Neuronal stem cell (in vitro differentiated cells): ENCODE measurements around the gene ZNF337.
"Not testable (repeated sequence)": the region's sequence is repeated elsewhere in the genome, so short reads cannot be mapped to it uniquely, and the experiment has no call there.

Source experiments
- DNase-seq: peaks from one replicate; pipeline ENCODE4 v3.0.0-alpha.2; 2013; ENCODE audit warnings: low spot score
- H2AFZ ChIP-seq: one replicate; pipeline ENCODE4 v1.6.1; 2013; ENCODE audit warnings: mild to moderate bottlenecking, low read length, inconsistent platforms
- H2AK5ac ChIP-seq: 2 replicates; pipeline ENCODE4 v1.6.1; 2013; ENCODE audit warnings: low read depth, mild to moderate bottlenecking, inconsistent platforms, low read length, moderate library complexity, mixed read lengths
- H2BK120ac ChIP-seq: 2 replicates; pipeline ENCODE4 v1.6.1; 2013; ENCODE audit warnings: low read depth, mild to moderate bottlenecking, inconsistent platforms, low read length, moderate library complexity, mixed read lengths
- H2BK12ac ChIP-seq: one replicate; pipeline ENCODE4 v1.6.1; 2013; ENCODE audit warnings: low read length, inconsistent platforms
- H2BK15ac ChIP-seq: 2 replicates; pipeline ENCODE4 v1.6.1; 2013; ENCODE audit warnings: mild to moderate bottlenecking, low read length, inconsistent platforms, mixed read lengths
- H2BK5ac ChIP-seq: one replicate; pipeline ENCODE4 v1.6.1; 2013; ENCODE audit warnings: inconsistent platforms, mild to moderate bottlenecking, low read length, moderate library complexity
- H3K14ac ChIP-seq: one replicate; pipeline ENCODE4 v1.6.1; 2013; ENCODE audit warnings: low read length, inconsistent platforms
- H3K18ac ChIP-seq: 2 replicates; pipeline ENCODE4 v1.6.1; 2013; ENCODE audit warnings: low read length, inconsistent platforms
- H3K23ac ChIP-seq: 2 replicates; pipeline ENCODE4 v1.6.1; 2013; ENCODE audit warnings: low read depth, mild to moderate bottlenecking, mixed read lengths, low read length, inconsistent platforms; ENCODE audit not compliant: poor library complexity
- H3K27ac ChIP-seq: replicated peaks from 3 replicates; pipeline ENCODE4 v1.5.1; 2013; ENCODE audit warnings: low read length, inconsistent platforms
- H3K27me3 ChIP-seq, 3 experiments: 2 replicates each; pipeline ENCODE4 v1.6.1; 2013; ENCODE audit warnings: low read length in 3 of 3, mild to moderate bottlenecking in 2 of 3, inconsistent platforms in 1 of 3, low read depth in 1 of 3, mixed read lengths in 1 of 3, moderate library complexity in 1 of 3; ENCODE audit not compliant: control insufficient read depth in 3 of 3, insufficient read depth in 3 of 3
- H3K36me3 ChIP-seq, 2 donors: replicated peaks in 1 of 2; 2 replicates each; pipeline ENCODE4 v1.6.1; 2013; ENCODE audit warnings: low read length in 2 of 2; ENCODE audit not compliant: control insufficient read depth in 2 of 2, insufficient read depth in 2 of 2
- H3K4ac ChIP-seq: 2 replicates; pipeline ENCODE4 v1.6.1; 2013; ENCODE audit warnings: inconsistent platforms, mild to moderate bottlenecking, low read length, moderate library complexity
- H3K4me1 ChIP-seq, 2 donors: 1 replicate in 1 of 2; 2 replicates in 1 of 2; pipeline ENCODE4 v1.6.1; 2013; ENCODE audit warnings: low read length in 2 of 2, low read depth in 1 of 2; ENCODE audit not compliant: control insufficient read depth in 2 of 2, insufficient read depth in 1 of 2
- H3K4me2 ChIP-seq: one replicate; pipeline ENCODE4 v1.6.1; 2013; ENCODE audit warnings: mild to moderate bottlenecking, low read length, inconsistent platforms; ENCODE audit not compliant: insufficient read depth, poor library complexity, severe bottlenecking
- H3K4me3 ChIP-seq, 2 donors: 2 replicates each; pipeline ENCODE4 v1.5.1; 2013; ENCODE audit warnings: low read length in 2 of 2, mild to moderate bottlenecking in 2 of 2, inconsistent platforms in 1 of 2, moderate library complexity in 1 of 2
- H3K79me1 ChIP-seq: one replicate; pipeline ENCODE4 v1.6.1; 2013; ENCODE audit warnings: low read depth, mild to moderate bottlenecking, inconsistent platforms, low read length, moderate library complexity
- H3K9ac ChIP-seq: one replicate; pipeline ENCODE4 v1.6.1; 2013; ENCODE audit warnings: mild to moderate bottlenecking, low read depth, low read length, inconsistent platforms; ENCODE audit not compliant: poor library complexity
- H3K9me3 ChIP-seq, 2 donors: replicated peaks in 1 of 2; 2 replicates each; pipeline versions ENCODE3 to v1.6.1; 2013; ENCODE audit warnings: low read length in 2 of 2, mild to moderate bottlenecking in 2 of 2, inconsistent platforms in 1 of 2, low read depth in 1 of 2, mixed read lengths in 1 of 2, moderate library complexity in 1 of 2; ENCODE audit not compliant: control insufficient read depth in 2 of 2, insufficient read depth in 1 of 2
- H4K8ac ChIP-seq: one replicate; pipeline ENCODE4 v1.6.1; 2013; ENCODE audit warnings: low read depth, mild to moderate bottlenecking, inconsistent platforms, low read length, moderate library complexity
- H4K91ac ChIP-seq: one replicate; pipeline ENCODE4 v1.6.1; 2013; ENCODE audit warnings: low read length, low read depth, mild to moderate bottlenecking, inconsistent platforms; ENCODE audit not compliant: poor library complexity
- whole genome bisulfite sequencing, 2 donors: extraction: QIAGEN DNeasy Blood & Tissue Kit; methylation state at CpG; one replicate each; pipeline ENCODE4 v1.1.7; 2013; ENCODE audit warnings: missing lambda C conversion rate in 2 of 2, mixed read lengths in 1 of 2; ENCODE audit not compliant: insufficient read length in 2 of 2, insufficient replicate concordance in 1 of 2; ENCODE audit errors: extremely low coverage in 2 of 2; 5-methylcytosine and 5-hydroxymethylcytosine counted together

Gene ZNF337

GRCh38 chr20:25686081-25687067 lies 10.3 kb downstream of the ZNF337 start:
- Histone ChIP-seq H3K36me3 (peaks cover 12 to 61% of the 10 kb centered on the region in 2 donors), H3K4me3 (no peak overlapping the region), H3K9ac (no peak overlapping the region), H3K4me1 (no peaks in the 10 kb centered on the region), H3K27me3 (no peaks in the 10 kb centered on the region), H2BK120ac (no peak overlapping the region), H3K14ac (no peak overlapping the region), H3K9me3 (peaks cover 2 to 3% of the 10 kb centered on the region in 2 donors), H2BK15ac (no peak overlapping the region), H4K8ac (no peak overlapping the region), H2AK5ac (no peak overlapping the region), H2AFZ (no peak overlapping the region), H3K4ac (no peak overlapping the region), H3K18ac (no peak overlapping the region), H3K79me1 (no peaks in the 10 kb centered on the region), H2BK5ac (no peak overlapping the region), H3K4me2 (no peak overlapping the region), H2BK12ac (no peak overlapping the region), H3K23ac (no peak overlapping the region), H4K91ac (no peak overlapping the region), H3K27ac (no peak overlapping the region)
- no CpG with 5 or more reads among the region's 8 CpGs for WGBS, 2 donors
- no peak for DNase-seq

- Histone ChIP-seq H4K91ac (no peak overlapping the region), H2BK120ac (no peak overlapping the region), H3K36me3 (peaks cover 14 to 67% of the 10 kb centered on the region in 2 donors), H3K4me1 (no peaks in the 10 kb centered on the region), H3K4me2 (no peak overlapping the region), H2AFZ (no peak overlapping the region), H3K23ac (no peak overlapping the region), H3K9me3 (peaks cover 2 to 3% of the 10 kb centered on the region in 2 donors), H3K27me3 (no peaks in the 10 kb centered on the region), H3K79me1 (no peaks in the 10 kb centered on the region), H3K18ac (no peak overlapping the region), H3K14ac (no peak overlapping the region), H2BK15ac (no peak overlapping the region), H2BK12ac (no peak overlapping the region), H3K4ac (no peak overlapping the region), H3K27ac (no peak overlapping the region), H3K4me3 (no peak overlapping the region), H2AK5ac (no peak overlapping the region), H2BK5ac (no peak overlapping the region), H4K8ac (no peak overlapping the region), H3K9ac (no peak overlapping the region)
- DNase-seq: no peak
- no CpG with 5 or more reads among the region's 9 CpGs for WGBS, 2 donors
Measured at GRCh38 chr20:25685276-25686080, 11.2 kb downstream of the ZNF337 start.

- H2BK12ac ChIP-seq, H4K91ac ChIP-seq, H3K4me2 ChIP-seq, H3K79me1 ChIP-seq, H3K4me1 ChIP-seq, H3K18ac ChIP-seq, H3K23ac ChIP-seq, H3K4me3 ChIP-seq, H2BK15ac ChIP-seq, H3K14ac ChIP-seq, H3K27me3 ChIP-seq, H4K8ac ChIP-seq, DNase-seq, H2BK5ac ChIP-seq, H2AK5ac ChIP-seq, H3K4ac ChIP-seq, H3K27ac ChIP-seq, H2BK120ac ChIP-seq, H3K9ac ChIP-seq, H2AFZ ChIP-seq, H3K9me3 ChIP-seq: not testable (repeated sequence)
- peaks cover 14 to 71% of the 10 kb centered on the region in 2 donors for H3K36me3 ChIP-seq
- WGBS, 2 donors: no CpG with 5 or more reads among the region's 3 CpGs
Measured at GRCh38 chr20:25683826-25684225, 12.8 kb downstream of the ZNF337 start.

DNA sequence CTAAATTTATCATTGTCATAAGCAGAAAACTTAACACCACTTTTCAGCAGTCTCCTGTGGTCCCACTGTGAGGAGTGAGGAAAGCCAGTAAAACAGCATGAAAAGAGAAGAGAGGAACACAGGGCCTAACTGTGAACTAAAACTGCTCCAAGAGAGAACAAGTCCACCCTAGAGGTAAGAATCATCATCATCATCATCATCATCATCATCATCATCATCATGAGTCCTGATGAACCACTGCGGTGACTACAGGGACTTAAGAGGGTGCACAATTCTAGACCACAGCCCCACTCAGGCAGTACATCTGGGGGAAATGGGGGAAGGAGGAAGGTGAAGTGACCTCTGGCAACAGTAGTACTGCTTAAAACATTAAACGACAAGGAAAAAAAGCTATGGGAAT lies 13.6 kb downstream of the ZNF337 start:
- Histone ChIP-seq H3K4me2 (no peak overlapping the region), H3K27ac (no peak overlapping the region), H2AFZ (no peak overlapping the region), H4K8ac (no peak overlapping the region), H3K23ac (no peak overlapping the region), H4K91ac (no peak overlapping the region), H3K9me3 (peaks cover 2 to 3% of the 10 kb centered on the region in 2 donors), H3K18ac (no peak overlapping the region), H2BK15ac (no peak overlapping the region), H3K27me3 (no peaks in the 10 kb centered on the region), H2AK5ac (no peak overlapping the region), H3K4me3 (no peak overlapping the region), H3K4ac (no peak overlapping the region), H2BK5ac (no peak overlapping the region), H3K9ac (no peak overlapping the region), H3K79me1 (no peaks in the 10 kb centered on the region), H3K36me3 (peaks cover 14 to 76% of the 10 kb centered on the region in 2 donors), H3K4me1 (no peaks in the 10 kb centered on the region), H3K14ac (no peak overlapping the region), H2BK120ac (no peak overlapping the region), H2BK12ac (no peak overlapping the region)
- WGBS, 2 donors: no CpG with 5 or more reads among the region's 2 CpGs
- DNase-seq: no peak
